GM21360 (cell line): ENCODE data around the gene LDLRAD4.

Experiments
- ATAC-seq: cut with Tn5 transposase; IDR thresholded peaks from one replicate; pipeline ENCODE4 v1.9.1; 2021; ENCODE audit warnings: mild to moderate bottlenecking, moderate library complexity; ENCODE audit not compliant: unreplicated experiment

LDLRAD4 gene

DNA sequence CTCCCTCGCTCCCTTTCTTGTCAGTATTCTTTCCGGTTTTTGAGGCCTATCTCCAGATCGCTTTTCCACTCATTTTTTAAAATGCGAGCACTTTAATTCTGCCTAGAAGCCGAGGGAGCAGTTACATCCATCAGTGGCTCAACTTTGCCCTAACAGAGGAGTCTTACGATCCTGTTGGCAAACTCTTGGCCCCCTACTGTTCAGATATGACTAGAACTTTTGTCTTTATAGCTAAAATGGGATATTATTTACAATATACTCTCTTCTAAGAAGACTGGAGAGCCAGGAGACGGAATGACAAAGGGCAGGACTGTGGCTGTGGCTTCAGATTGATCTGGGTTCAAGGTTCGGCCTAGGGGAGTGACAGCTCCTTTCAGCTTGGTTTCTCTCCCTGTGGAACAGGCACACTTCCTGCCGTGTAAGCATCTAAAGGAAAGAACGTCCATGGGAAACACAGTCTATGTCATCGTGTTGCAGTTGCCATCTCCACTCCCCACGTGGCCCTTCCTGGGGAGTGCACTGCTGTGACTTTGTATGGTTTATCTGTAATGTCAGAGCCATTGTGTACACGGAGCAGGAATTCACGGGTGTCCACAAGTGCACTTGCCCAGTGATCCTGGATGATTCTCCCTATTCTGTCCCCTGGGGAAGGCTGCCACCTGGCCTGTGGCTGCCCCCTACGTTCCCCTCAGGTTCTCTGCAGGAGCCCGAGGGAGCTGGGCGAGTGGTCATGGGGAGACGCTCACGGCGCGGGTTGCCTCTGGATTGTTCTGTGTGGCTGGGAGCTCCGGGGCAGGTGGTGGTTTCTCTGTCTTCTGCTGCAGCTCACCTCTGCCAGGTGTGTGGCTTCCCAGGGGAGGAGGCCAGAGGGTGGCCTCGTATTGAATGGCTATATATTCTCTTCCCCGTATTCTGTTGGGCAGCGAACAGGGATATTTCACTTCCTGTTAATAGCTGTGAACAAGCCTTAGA, 222.0 kb downstream of the LDLRAD4 start:
- no peak for ATAC-seq

DNA sequence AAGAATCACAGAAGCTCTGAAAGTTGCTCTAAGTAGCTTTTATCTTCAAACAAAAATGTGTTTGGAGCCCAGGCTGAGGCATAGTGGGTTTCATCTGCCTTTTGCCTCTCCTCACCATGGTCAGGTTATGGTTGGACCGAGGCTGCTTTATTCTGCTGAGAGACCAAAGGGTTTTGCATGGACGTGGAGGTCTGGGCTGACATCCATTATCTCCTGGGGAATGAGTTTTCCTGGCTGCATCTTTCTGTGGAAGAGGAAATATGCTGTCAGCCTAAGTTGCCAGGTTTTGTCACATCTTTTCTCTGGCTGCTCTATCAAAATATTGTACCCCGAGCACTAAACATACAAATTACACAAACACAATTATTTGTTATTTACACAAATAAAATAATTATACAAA, 223.2 kb downstream of the LDLRAD4 start:
- no peak for ATAC-seq

DNA sequence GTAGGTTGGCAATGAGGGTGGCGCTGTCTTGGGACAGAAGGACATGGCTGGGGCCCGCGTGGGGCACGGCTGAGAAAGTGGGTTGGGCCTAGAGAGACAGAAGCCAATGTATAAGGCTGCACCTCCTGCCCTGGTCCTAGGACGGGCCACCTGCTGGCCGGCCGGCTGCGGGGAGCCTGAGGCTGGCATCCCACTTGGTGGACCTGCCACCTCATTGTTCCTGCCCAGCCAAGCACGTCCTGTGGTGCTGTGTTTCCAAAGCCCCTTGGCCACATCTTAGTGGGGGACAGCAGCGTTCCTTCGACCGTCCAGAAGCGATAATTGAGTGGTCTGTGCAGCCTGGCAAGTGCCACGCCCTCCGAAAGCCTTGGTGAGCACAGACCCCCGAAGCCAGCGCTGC, 223.9 kb downstream of the LDLRAD4 start:
- ATAC-seq: no peak

DNA sequence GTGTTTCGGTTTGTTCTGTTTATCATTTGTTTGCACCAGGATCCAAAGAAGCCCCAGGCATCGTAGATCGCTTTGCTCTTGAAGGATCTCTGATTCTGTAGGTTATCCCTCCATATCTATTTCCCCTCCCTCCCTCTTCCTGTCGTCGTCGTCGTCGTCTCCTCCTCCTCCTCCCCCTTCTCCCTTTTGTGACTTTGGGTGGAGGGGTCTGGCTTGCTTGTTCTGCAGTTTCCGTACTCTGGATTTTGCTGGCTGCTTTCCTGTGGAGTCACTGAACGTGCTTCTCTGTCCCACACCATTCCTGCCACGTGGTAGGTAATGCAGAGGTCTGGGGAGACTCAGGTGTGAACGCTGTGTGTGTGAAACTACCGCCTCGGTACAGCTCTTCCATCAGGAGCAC, 225.0 kb downstream of the LDLRAD4 start:
- ATAC-seq: no peak

DNA sequence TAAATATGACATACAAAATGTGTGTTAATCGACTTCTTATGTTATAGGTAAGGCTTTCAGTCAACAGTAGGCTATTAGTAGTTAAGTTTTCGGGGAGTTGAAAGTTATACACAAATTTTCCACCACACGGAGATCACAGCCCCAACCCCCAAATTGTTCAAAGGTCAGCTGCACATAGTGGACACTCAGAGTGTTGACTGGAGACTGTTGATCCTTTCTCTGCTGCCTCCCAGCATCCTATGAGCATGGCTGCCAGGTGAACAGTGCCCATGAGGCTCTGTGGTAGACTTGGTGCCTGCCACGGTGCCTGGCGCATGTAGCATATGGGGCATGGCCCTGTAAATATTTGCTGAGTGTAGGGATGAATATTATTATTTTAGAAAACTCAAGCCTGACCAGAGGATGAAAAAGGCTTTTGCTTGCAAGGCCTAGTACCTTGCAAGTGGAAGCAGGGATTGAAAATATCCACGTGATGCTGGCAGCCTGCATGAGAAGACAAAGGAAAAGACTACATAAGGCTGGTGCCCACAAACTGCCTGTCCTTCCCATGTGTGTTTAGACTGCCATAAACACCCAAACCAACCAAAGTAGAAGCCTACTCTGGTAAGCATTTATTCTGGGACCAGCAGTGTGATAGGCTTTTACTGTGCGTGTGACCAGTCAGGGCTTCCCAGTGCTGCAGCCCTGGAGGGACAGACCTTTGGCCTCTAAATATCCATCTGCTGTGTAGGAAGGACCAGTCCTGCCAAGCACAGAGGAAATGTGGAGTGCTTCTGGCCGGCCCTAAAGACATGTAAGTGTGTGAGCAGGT, 226.1 kb downstream of the LDLRAD4 start:
- ATAC-seq: no peak

DNA sequence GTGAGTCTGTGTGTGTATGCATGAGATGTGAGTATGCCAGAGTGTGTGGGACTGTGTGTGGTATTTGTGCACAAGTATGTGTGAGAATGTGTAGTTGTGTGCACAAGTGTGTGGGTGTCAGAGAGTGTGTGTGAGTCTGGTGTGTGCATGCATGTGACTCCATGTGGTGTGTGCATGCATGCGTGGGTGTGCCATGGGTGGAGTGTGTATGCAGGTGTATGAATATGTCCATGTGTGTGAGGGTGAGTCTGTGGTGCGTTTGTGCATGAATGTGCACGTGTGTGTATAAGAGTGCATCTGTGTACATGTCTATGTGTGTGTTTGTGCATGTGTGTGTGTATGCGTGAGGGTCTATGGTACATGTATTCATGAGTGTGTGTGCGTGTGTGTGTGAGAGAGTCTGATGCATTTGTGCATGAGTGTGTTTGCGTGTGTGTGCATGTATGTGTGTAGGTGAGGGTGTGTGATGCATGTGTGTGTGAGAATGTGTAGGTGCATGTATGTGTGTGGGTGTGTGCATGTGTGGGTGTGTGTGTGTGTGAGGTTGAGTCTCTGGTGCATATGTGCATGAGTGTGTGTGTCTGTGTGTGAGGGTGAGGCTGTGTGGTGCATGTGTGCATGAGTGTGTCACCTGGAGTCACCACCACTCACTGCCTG, 226.8 kb downstream of the LDLRAD4 start:
- no peak for ATAC-seq

DNA sequence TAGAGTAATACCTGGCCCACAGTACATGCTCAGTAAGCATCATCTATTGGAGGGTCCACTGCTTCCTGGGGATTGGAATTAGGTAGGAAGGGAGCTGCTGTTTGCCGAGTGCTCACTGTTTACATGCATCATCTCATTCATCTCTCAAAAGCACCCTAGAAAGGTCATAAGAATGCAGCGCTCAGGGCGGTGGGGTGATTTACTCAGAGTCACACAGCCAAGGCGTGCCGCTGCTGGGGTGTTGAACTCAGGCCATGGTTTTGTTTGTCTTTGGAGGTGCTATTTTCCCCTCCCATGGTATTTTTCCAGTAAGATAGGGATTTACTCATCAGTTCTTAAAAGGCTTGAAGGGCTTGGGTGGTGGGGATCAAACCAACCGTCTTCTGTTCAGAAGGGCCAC, 227.5 kb downstream of the LDLRAD4 start:
- no peak for ATAC-seq

DNA sequence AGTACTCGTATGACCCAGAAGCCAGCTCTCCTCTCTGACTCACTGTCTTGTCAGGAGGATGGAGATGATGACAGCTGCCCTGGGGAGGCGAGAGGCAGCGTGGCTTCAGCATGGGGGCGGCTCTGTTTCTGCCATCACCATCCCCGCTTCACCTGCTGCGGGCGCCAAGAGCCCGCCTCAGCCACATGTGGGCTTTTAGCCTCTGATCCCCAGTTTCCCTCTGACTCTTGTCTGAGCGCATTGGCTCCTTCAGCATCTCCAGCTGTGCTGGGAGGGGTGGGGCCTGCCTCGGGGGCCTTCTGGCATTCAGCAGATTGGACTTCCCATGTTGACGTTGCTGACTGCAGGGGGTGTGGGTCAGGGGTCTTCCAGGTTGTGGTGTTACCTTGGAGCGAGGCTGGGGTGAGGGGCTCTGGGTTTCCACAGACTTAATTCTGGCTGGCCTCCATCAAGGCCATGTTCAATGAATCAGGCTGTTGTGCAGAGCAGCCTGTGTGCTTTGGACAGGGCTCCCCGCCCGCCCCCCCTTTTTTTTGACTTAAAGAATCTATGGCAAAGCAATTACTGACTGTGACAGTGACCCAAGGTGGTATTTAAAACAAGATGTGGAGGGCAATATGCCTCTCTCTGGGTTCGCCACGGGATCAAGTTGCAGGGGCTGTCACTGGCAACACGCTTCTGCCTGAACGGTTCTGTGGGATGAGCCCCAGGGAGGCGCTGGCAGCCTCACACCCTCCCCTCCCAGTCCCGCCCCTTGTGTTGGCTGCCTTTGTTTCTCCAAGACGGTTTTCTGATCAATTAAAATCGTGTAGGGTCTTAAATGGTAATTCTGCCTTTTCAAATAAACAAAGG, 228.3 kb downstream of the LDLRAD4 start:
- ATAC-seq: no peak

DNA sequence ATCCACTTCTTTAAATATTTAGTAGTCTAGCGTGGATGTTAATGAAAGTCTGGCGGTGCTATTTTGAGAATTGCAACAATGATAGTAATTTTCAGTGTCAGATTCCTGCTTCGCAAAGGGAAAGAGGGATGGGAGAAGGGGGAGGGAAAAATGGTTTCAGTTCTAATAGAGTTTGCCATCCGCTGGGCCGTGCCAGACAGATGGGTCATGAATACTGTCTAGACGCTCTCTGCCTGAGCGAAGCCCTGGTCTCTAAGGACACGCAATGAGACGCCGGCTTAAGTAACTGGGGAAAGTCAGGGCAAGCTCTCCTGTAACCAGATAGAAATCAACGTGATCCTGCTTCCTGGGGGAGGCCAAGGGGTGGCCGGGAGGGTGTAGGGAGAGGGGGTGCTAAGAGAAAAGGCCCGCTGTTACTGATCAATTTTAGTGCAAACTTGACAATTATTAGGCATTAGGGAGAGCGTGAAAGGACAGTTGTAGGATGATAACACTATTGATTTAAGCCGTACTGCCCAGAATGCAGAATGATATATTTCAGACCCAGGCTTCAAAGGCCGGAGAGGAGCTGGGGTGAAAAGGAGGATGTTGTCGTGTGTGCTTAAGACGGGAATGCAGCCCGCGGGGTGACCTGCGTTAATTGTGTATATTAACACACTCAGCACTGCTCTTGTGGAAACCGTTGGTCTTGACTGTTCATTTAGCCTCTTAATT, 229.2 kb downstream of the LDLRAD4 start:
- ATAC-seq: no peak

DNA sequence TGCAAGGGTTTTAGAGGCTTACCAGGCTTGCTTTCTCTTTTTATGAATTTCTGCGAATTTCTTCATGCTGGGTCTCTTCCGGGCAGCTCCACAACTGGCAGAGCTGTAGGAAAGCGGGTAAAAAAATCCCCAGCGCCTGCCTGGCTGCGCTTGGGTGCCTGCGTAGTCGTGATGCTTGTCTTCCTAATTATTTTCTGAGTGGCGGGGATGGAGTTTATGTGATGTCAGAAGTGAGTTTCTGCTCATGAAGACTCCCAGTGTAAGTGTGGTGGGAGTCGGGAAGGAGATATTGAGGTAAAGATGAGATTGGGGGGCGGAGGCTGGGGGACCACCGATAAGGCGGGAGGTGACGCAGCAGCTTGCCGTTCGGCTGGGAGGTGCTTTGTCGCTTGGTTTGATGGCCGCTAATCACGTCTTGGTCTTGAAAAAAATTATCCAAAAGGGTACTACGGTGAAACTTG, 229.8 kb downstream of the LDLRAD4 start:
- no peak for ATAC-seq

DNA sequence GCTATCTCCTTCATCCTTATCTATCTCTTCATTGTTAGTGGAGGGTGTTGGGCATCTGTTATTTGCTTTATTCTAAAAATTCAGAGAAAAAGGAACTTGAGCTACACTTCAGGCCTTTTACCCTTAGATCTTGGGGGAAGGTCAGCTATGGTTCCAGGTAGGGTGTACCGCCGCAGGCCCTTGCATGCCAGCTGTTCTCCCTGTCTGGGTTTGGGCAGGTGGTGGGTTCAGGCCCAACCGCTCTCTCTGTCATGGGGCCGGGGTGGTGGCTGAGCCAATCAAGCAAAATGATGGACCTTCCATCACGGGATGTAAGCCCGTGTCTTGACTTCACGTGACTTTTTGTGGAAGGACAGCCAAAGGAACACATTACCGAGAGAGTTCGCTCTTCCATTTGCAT, 231.1 kb downstream of the LDLRAD4 start:
- ATAC-seq: no peak

DNA sequence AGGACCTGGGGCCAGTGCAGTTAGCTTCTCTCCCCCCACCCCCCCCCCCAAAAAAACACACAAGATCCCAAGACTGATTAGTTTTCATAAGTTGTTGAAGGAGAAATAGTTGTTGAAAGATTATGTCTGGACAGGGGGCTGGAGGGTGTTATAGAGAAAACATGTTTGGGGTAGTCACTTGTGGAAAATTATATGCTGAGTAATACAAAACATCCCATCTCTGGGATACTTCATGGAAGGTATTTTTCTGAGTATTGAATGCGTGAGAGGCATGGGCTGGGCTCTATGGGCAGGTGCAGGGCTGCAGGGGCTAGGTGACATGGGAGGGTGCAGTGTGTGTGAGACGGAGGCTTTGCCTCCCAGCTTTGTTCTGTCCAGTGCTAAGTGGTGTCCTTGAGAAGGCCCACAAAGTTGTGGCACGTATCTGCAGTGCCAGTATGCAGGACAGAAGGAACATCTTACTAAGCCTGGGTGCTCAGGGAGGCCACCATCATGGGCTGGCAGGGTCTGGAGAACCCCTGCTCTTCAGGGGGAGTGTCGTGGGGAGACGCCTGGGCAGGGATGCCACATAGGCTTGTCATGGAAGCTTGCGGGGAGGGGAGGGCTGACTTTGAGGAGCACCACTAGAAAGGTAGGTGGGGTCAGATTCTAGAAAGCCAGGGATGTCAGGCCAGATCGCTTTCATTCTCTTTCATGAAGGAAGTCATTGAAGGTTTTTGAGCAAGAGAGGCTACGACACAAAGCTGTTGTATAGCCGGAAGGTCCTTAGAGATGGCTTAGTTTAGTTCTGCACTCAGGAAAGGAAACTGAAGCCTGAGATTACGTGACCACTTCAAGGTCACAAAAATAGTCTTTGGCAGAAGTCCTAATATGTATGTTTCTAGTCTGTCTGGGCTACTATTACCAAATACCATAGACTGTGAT, 232.0 kb downstream of the LDLRAD4 start:
- ATAC-seq: no peak

DNA sequence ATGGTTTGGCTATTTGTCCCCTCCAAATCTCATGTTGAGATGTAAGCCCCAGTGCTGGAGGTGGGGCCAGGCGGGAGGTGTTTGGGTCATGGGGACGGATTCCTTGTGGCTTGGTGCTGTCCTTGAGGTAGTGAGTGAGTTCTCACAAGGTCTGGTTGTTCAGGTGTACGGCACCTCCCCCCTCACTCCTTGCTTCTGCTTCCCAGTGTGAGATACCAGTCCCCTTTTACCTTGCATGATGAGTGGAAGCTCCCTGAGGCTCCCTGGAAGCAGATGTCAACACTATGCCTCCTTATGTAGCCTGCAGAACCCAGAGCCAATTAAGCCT, 232.6 kb downstream of the LDLRAD4 start:
- no peak for ATAC-seq

DNA sequence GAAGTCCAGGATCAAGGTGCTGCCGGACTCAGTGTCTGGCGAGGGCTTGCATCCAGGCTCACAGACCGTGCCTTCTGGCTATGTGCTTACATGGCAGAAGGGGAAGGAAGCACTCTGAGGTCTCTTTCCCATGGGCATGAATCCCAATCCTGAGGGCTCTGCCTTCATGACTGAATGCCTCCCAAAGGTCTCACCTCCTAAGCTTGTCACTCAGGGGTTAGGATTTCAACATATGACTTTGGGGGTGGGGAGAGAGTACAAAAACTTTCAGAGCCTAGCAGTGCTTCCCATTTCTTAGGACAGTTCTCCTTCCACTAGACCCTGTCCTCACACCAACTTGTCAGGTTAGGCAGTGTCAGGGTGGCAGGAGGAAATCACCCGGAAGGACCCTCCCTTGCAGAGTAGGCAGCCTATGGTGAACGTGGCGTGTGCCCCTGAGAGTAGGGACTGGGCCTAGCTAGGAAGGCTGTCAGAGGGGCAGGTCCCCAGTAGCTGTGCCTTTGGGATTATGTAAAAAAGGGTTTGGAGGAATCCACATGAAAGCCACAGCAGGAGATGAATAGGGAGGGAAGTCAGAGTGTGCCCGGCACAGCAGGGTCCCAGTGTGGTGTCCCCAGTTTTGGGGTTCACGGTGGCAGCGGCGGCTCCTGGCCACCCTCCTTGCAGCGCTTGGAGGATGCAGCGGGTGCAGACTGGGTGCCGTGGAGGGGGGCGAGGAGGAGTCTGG, 233.3 kb downstream of the LDLRAD4 start:
- ATAC-seq: no peak

DNA sequence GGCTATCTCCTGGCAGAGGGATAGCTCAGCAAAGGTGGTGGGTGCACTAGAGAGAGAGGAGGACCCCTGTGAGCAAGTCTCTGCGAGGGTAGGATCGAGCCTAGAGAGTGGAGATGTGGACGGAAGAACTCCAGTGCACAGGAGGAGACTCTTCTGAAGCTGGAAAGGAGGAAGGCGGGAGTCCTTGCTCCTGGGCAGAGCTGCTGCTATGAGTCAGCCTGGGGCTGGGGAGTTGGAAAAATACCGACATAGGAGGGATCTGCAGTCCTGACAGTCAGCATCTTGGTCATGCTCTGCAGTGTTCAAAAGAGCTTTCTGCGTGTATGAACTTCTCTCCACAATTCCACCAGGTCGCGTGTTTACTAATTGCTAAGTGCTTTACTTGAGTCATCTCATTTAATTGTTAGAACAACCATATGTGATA, 233.8 kb downstream of the LDLRAD4 start:
- no peak for ATAC-seq

DNA sequence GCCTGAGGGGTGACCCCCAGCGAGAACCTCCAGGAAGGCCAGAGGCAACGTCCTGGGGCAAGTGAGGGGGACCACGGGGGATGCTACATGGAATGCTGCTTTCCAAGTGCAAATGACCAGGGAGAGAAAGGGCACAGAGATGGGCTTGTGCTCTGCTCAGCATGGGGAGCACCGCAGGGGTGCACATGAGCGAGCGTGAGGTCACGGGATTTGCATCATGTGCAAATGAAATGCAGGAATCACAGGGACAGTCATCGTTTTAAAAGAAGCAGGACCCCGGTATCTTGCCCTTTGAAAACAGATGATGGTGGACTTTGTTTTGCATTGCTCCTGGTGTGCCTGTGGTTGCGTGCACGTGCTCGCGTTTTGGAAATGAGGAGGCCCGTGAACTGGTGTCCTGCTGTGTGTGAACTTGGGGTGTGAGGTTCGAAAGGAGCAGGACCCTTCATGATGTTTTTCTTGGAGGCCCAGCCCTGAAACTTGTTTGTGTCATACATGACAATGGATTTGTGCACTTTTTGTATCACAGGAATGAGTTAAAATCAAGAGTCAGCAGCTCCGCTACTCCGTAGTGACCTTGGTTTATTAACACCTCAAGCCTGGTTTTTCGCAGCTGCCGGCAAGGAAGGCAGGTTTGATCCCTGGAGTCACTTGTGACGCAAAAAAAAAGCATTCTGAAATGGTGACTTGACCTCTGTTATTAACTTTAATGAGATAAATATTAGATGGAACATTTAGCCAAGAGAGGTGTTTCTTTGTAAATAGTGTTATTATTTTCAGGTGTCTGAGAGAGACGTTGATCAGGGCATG, 234.5 kb downstream of the LDLRAD4 start:
- no peak for ATAC-seq

DNA sequence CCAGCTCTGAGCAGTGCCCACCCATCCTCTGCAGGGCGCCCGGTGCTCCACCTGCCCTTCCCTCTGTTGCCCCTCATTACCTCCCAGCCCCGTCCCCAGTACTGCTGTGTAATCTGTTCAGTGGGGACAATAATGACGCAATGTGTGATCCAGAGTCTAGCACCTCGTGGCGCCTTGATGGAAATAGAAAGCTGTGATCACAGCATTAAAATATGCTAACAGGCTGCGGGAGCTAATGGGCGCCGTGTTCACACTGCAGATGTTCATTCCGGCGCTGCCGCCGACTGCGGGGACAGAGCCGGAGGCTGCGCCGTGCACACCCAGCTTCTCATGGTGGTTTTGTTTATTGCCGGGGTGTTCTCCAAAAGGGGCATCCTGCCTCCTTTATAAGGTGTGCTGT, 235.2 kb downstream of the LDLRAD4 start:
- no peak for ATAC-seq
